ENCODE measurements around the gene ANKRD6.

Gene ANKRD6

GRCh38 chr6:89564752-89565427 is 131.9 kb downstream of the ANKRD6 start:
- no peak for DNase-seq (ENCODE audit: low read depth)

- no peak for DNase-seq (ENCODE audit: low read depth)
Observed at GRCh38 chr6:89566008-89566800, 133.3 kb downstream of the ANKRD6 start.

GRCh38 chr6:89566930-89567629 is 134.1 kb downstream of the ANKRD6 start:
- no peak for DNase-seq (ENCODE audit: low read depth)

- no peak for DNase-seq (ENCODE audit: low read depth)
Observed at GRCh38 chr6:89567630-89568390, 134.9 kb downstream of the ANKRD6 start.

- DNase-seq (ENCODE audit: low read depth) = no peak
Observed at GRCh38 chr6:89574910-89575561, 142.1 kb downstream of the ANKRD6 start.

- DNase-seq (ENCODE audit: low read depth) = no peak
Observed at GRCh38 chr6:89575562-89575960, 142.6 kb downstream of the ANKRD6 start.

- no peak for DNase-seq (ENCODE audit: low read depth)
Observed at GRCh38 chr6:89580997-89581666, 148.2 kb downstream of the ANKRD6 start.

- no peak for DNase-seq (ENCODE audit: low read depth)
Observed at GRCh38 chr6:89581689-89582088, 148.7 kb downstream of the ANKRD6 start.

- DNase-seq (ENCODE audit: low read depth) = no peak
Observed at GRCh38 chr6:89582669-89583325, 149.8 kb downstream of the ANKRD6 start.

- DNase-seq (ENCODE audit: low read depth) = no peak
Observed at GRCh38 chr6:89583559-89583958, 150.6 kb downstream of the ANKRD6 start.

- peak; percentile 8 for DNase-seq (ENCODE audit: low read depth)
Observed at GRCh38 chr6:89584539-89584938, 151.6 kb downstream of the ANKRD6 start.

- peak; percentile 66 for DNase-seq (ENCODE audit: low read depth)
Observed at GRCh38 chr6:89585154-89585553, 152.2 kb downstream of the ANKRD6 start.

- DNase-seq (ENCODE audit: low read depth) = no peak
Observed at GRCh38 chr6:89589297-89590025, 156.5 kb downstream of the ANKRD6 start.

- DNase-seq (ENCODE audit: low read depth) = no peak
Observed at GRCh38 chr6:89590133-89590532, 157.2 kb downstream of the ANKRD6 start.

GRCh38 chr6:89591745-89592144 is 158.8 kb downstream of the ANKRD6 start:
- no peak for DNase-seq (ENCODE audit: low read depth)

- no peak for DNase-seq (ENCODE audit: low read depth)
Observed at GRCh38 chr6:89596056-89596455, 163.1 kb downstream of the ANKRD6 start.

GRCh38 chr6:89596484-89596883 is 163.5 kb downstream of the ANKRD6 start:
- DNase-seq (ENCODE audit: low read depth) = no peak

- DNase-seq (ENCODE audit: low read depth) = no peak
Observed at GRCh38 chr6:89597372-89597771, 164.4 kb downstream of the ANKRD6 start.

- peak; percentile 67 for DNase-seq (ENCODE audit: low read depth)
Observed at GRCh38 chr6:89597988-89598387, 165.0 kb downstream of the ANKRD6 start.

GRCh38 chr6:89599727-89600126 is 166.8 kb downstream of the ANKRD6 start:
- no peak for DNase-seq (ENCODE audit: low read depth)

Data from amniotic epithelial cell (primary cell).